ENCODE data around the gene NPIPA1.
"Not testable (repeated sequence)": the region's sequence is repeated elsewhere in the genome, so short reads cannot be mapped to it uniquely, and the experiment has no call there.

The NPIPA1 gene

GRCh38 chr16:14978908-14979307, 41.7 kb downstream of the NPIPA1 start:
- DNase-seq: not testable (repeated sequence)

GRCh38 chr16:14981234-14981633, 44.0 kb downstream of the NPIPA1 start:
- DNase-seq: not testable (repeated sequence)

- DNase-seq: not testable (repeated sequence)
Measured at GRCh38 chr16:14982521-14982920, 45.3 kb downstream of the NPIPA1 start.

GRCh38 chr16:14988092-14988491, 50.8 kb downstream of the NPIPA1 start:
- DNase-seq: not testable (repeated sequence)

GRCh38 chr16:14988661-14989191, 51.5 kb downstream of the NPIPA1 start:
- DNase-seq: not testable (repeated sequence)

- DNase-seq: not testable (repeated sequence)
Measured at GRCh38 chr16:14989291-14990281, 52.3 kb downstream of the NPIPA1 start.

GRCh38 chr16:14993277-14994151, 56.3 kb downstream of the NPIPA1 start:
- DNase-seq: not testable (repeated sequence)

- not testable (repeated sequence) for DNase-seq
Measured at GRCh38 chr16:14996702-14997101, 59.5 kb downstream of the NPIPA1 start.

- DNase-seq: not testable (repeated sequence)
Measured at GRCh38 chr16:14998300-14998699, 61.1 kb downstream of the NPIPA1 start.

GRCh38 chr16:14999845-15000244, 62.6 kb downstream of the NPIPA1 start:
- not testable (repeated sequence) for DNase-seq

Measured in fibroblast of upper back skin (primary cell).